IgD-negative memory B cell (primary cell): ENCODE data around the gene PDP2. TPM values are rescaled to one million over a fixed set of nuclear protein-coding genes. Genes with fewer than 3 reads are reported as not detected.
A peak's percentile ranks its signal among the peaks of the same experiment; 100 is the strongest.

Experiments
- H3K27ac Mint-ChIP-seq, 3 donors: one replicate each; pipeline ENCODE4 v1.8.0; 2020 to 2022; ENCODE audit warnings: mild to moderate bottlenecking in 3 of 3, mixed read lengths in 3 of 3, moderate library complexity in 1 of 3
- H3K27me3 Mint-ChIP-seq: one replicate; pipeline ENCODE4 v1.8.0; 2021; ENCODE audit warnings: mixed read lengths
- H3K36me3 Mint-ChIP-seq: one replicate; pipeline ENCODE4 v1.8.0; 2020; ENCODE audit warnings: mild to moderate bottlenecking, mixed read lengths
- H3K4me1 Mint-ChIP-seq, 3 donors: one replicate each; pipeline ENCODE4 v1.8.0; 2020 to 2022; ENCODE audit warnings: mixed read lengths in 3 of 3, mild to moderate bottlenecking in 1 of 3
- H3K4me3 Mint-ChIP-seq, 4 donors: one replicate each; pipeline ENCODE4 v1.8.0; 2020 to 2022; ENCODE audit warnings: mild to moderate bottlenecking in 4 of 4, mixed read lengths in 4 of 4, moderate library complexity in 3 of 4
- H3K9me3 Mint-ChIP-seq, 3 donors: one replicate each; pipeline ENCODE4 v1.8.0; 2020 to 2021; ENCODE audit warnings: mixed read lengths in 3 of 3, mild to moderate bottlenecking in 1 of 3
- polyA plus RNA-seq: library from polyadenylated mRNA; unstranded; fragments of 300-500 nt; fragmentation: Illumina TruSeq; gene quantifications from one replicate; pipeline ENCODE4 v1.2.3, GENCODE V29; 2021

The PDP2 gene
- polyA plus RNA-seq, 1 donor from 2014 or later, result 0.78 TPM

GRCh38 chr16:66921729-66922450, 41.6 kb downstream of the PDP2 start:
- peaks cover 1% of the 10 kb centered on the region for H3K36me3 Mint-ChIP-seq
- H3K9me3 Mint-ChIP-seq, result no peaks in the 10 kb centered on the region
- H3K4me3 Mint-ChIP-seq, result peak overlapping the region in 1 of 4 donors; percentile 45
- no peak overlapping the region for H3K27ac Mint-ChIP-seq
- peaks cover 31% of the 10 kb centered on the region for H3K27me3 Mint-ChIP-seq
- H3K4me1 Mint-ChIP-seq, result peaks cover 0 to 3% (median 0%) of the 10 kb centered on the region in 3 donors

DNA sequence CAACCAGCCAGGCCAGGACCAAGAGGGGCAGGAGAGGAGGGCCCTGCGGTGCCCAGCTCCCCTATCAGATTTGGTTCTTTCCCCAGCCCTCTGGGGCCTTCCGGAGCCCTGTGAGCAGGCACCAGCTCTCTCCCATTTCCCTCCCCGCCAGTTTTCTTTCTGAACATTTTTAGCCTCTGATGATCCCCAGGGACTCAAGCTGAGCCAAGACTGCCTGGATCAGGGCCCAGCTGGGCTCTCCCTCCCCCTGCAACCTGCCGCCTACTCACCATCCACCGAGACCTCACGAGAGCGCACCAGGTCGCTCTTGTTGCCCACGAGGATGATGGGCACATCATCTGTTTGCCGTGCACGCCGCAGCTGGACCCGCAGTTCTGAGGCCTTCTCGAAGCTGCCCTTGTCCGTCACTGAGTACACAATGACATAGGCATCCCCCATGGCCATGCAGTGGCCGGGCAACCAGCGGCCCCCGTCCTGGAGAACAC, 43.0 kb downstream of the PDP2 start:
- H3K27ac Mint-ChIP-seq, result no peak overlapping the region
- peaks cover 0 to 3% (median 0%) of the 10 kb centered on the region in 3 donors for H3K4me1 Mint-ChIP-seq
- peaks cover 1% of the 10 kb centered on the region for H3K36me3 Mint-ChIP-seq
- no peaks in the 10 kb centered on the region for H3K9me3 Mint-ChIP-seq
- H3K27me3 Mint-ChIP-seq, result peaks cover 31% of the 10 kb centered on the region
- no peak overlapping the region for H3K4me3 Mint-ChIP-seq

GRCh38 chr16:66923866-66924265, 43.6 kb downstream of the PDP2 start:
- Mint-ChIP-seq H3K4me1 (peaks cover 0 to 3% (median 0%) of the 10 kb centered on the region in 3 donors), H3K4me3 (peak overlapping the region in 2 of 4 donors; percentile 1 to 23), H3K36me3 (peaks cover 1% of the 10 kb centered on the region), H3K27ac (no peak overlapping the region), H3K27me3 (peaks cover 31% of the 10 kb centered on the region), H3K9me3 (no peaks in the 10 kb centered on the region)

DNA sequence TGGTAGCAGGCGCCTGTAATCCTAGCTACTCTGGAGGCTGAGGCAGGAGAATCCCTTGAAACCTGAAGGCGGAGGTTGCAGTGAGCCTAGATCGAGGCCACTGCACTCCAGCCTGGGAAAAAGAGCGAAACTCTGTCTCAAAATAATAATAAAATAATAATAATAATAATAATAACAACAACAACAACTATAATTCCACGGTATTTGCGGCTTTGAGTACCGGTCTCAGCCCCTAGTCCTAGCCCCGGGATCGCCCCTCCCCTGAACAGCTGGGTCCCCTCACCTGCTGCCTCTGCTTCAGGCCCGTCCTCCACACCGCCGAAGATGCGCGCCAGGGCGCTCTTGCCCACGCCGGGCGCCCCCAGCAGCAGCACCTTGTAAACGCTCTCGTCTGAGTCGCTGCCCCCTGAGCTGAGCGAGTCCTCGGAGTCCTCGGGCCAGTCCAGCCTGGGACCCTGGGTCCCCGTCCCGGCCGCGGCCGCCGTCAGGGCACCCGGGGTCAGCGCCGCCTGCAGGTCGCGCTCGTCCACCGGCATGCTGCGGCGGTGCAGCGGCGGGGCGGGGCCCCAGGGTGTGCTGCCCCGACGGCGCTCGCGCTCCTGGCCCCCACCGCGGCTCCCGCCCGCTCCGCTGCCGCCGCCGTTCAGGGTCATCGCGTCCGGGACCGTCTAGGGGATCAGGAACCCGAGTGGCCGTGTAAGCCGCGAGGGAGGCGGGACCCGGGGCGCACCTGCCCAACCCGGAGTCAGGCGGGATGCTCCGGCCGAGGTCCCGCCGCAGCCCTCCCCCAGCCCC, 44.4 kb downstream of the PDP2 start:
- Mint-ChIP-seq H3K36me3 (peaks cover 1% of the 10 kb centered on the region), H3K9me3 (no peaks in the 10 kb centered on the region), H3K4me1 (peaks cover 0 to 3% (median 0%) of the 10 kb centered on the region in 3 donors), H3K27me3 (peaks cover 31% of the 10 kb centered on the region), H3K4me3 (peak overlapping the region in 3 of 4 donors; percentile 73 to 86 (median 83)), H3K27ac (no peak overlapping the region)

DNA sequence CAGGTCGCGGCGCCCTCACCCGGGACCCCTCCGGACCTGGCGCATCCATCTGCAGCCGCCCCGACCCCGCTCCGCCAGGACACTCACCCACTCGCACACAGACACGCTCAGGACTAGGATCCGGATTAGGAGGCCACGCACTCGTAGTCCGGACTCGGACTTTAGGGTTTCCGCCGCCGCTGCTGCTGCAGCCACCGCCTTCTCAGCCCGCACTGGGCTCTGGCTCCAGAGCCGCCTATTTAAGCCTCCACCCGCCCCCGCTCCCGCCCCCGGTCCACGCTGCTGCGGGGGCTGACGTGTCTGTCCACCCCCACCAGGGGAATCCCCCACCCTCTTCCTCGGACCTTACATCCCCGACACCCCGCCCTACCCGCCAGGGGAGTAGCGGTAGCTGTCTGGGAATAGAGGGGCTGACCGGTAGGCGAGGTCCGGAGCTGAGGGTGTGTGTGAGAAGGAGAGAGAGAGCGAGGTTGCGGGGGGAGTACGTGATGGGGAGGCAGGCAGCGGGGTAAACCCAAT, 45.1 kb downstream of the PDP2 start, which contains the start of gene RRAD:
TSS of gene RRAD (minus strand) at position 214 of the 519 bp plus-strand sequence. CDS start 356 bp downstream, outside the sequence.
- peaks cover 1% of the 10 kb centered on the region for H3K36me3 Mint-ChIP-seq
- H3K4me1 Mint-ChIP-seq, result peaks cover 0 to 3% (median 0%) of the 10 kb centered on the region in 3 donors
- H3K9me3 Mint-ChIP-seq, result no peaks in the 10 kb centered on the region
- H3K27ac Mint-ChIP-seq, result no peak within 1 kb of the TSS
- peak within 1 kb of the TSS; percentile 45 to 86 (median 78) for H3K4me3 Mint-ChIP-seq
- H3K27me3 Mint-ChIP-seq, result peaks cover 31% of the 10 kb centered on the region

GRCh38 chr16:66926171-66926947, 46.0 kb downstream of the PDP2 start:
- Mint-ChIP-seq H3K27me3 (peaks cover 29% of the 10 kb centered on the region), H3K36me3 (peaks cover 1% of the 10 kb centered on the region), H3K4me1 (peaks cover 0 to 3% (median 0%) of the 10 kb centered on the region in 3 donors), H3K9me3 (no peaks in the 10 kb centered on the region), H3K4me3 (peak overlapping the region in 3 of 4 donors; percentile 13 to 45 (median 41)), H3K27ac (no peak overlapping the region)

DNA sequence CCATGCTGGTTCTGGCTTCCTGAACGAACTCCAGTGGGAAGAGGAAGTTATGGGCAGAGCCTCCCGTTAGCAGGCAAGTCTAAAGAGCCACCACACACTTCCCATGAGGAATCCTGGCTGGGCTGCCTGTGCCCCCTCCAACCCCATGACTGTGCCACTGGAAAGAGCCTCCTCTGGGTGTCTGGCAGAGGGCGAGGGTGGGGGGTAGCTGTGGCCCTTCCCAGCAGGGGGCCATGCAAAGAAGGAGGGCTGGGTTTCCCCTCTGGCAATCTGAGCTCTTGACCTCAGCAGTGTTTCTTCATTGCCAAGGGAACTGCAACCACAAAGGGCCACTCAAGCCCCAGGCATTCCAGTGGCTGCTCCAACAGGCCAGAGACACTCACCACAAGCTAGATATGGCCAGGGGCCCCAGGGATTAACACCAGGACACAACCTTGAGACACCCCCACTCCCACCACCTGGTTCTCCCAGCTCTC, 46.7 kb downstream of the PDP2 start:
- H3K27me3 Mint-ChIP-seq, result peaks cover 26% of the 10 kb centered on the region
- no peak overlapping the region for H3K27ac Mint-ChIP-seq

GRCh38 chr16:66927918-66928649, 47.8 kb downstream of the PDP2 start:
- Mint-ChIP-seq H3K27ac (peak overlapping the region in 2 of 3 donors; percentile 10 to 63), H3K27me3 (peaks cover 22% of the 10 kb centered on the region), H3K4me1 (peaks cover 5 to 12% (median 8%) of the 10 kb centered on the region in 3 donors), H3K4me3 (peak overlapping the region in 2 of 4 donors; percentile 9 to 53), H3K9me3 (no peaks in the 10 kb centered on the region), H3K36me3 (peaks cover 6% of the 10 kb centered on the region)

More for the DNA sequence above, 46.7 kb downstream of the PDP2 start:
- peaks cover 0 to 3% (median 1%) of the 10 kb centered on the region in 3 donors for H3K4me1 Mint-ChIP-seq
- peak overlapping the region in 1 of 4 donors; percentile 13 for H3K4me3 Mint-ChIP-seq
- no peaks in the 10 kb centered on the region for H3K9me3 Mint-ChIP-seq
- peaks cover 1% of the 10 kb centered on the region for H3K36me3 Mint-ChIP-seq

- peaks cover 15% of the 10 kb centered on the region for H3K27me3 Mint-ChIP-seq
- H3K36me3 Mint-ChIP-seq, result peaks cover 5% of the 10 kb centered on the region
- peak overlapping the region in 2 of 4 donors; percentile 17 to 97 for H3K4me3 Mint-ChIP-seq
- H3K9me3 Mint-ChIP-seq, result no peaks in the 10 kb centered on the region
- H3K27ac Mint-ChIP-seq, result no peak overlapping the region
- peaks cover 13 to 20% (median 16%) of the 10 kb centered on the region in 3 donors for H3K4me1 Mint-ChIP-seq
These were observed 48.5 kb downstream of the PDP2 start for GRCh38 chr16:66928702-66929388.

GRCh38 chr16:66930189-66930588, 49.9 kb downstream of the PDP2 start:
- Mint-ChIP-seq H3K4me3 (peak overlapping the region in 1 of 4 donors; percentile 97), H3K27ac (no peak overlapping the region), H3K4me1 (peaks cover 19 to 25% (median 21%) of the 10 kb centered on the region in 3 donors), H3K36me3 (peaks cover 8% of the 10 kb centered on the region), H3K9me3 (no peaks in the 10 kb centered on the region), H3K27me3 (peaks cover 8% of the 10 kb centered on the region)

DNA sequence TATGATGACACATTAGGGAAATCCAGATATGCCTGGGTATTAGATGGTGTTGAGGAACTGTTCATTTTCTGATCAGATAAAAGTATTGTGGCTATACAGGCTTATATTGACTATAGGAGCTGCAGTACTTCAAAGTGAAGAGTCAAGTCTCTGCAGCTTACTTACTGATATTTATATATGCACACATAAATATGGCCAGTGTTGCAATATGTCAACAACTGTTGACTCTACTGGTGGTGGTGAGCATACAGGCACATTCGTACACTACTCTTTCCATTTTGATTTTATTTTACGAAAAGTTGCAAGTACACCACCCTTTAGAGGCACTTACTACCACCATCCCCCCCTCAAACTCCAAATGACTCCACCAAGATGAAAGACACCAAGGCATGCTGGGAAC, 51.4 kb downstream of the PDP2 start:
- H3K4me3 Mint-ChIP-seq, result peak overlapping the region in 2 of 4 donors; percentile 45 to 97

DNA sequence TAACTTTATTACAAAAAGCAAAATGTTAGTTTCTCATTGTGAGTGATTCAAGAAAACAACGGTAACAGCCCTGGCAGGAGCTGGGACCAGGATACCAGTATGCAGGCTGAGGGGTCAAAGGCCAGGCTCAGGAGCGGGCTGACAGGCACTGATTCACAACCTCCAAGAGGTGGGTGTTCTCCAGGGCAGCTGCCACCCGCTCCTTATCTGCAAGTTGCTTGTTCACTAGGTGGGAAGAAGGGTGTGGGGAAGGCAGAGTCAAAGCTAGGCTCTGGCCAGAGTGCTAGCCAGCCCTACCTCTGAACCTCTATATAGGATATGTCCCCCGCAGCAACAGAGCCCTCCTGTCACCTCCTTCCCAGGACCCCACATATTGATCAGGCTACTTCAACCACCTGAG, 51.8 kb downstream of the PDP2 start:
- peak overlapping the region in 3 of 4 donors; percentile 52 to 98 (median 97) for H3K4me3 Mint-ChIP-seq
- peaks cover 27 to 33% (median 31%) of the 10 kb centered on the region in 3 donors for H3K4me1 Mint-ChIP-seq
- peaks cover 8% of the 10 kb centered on the region for H3K36me3 Mint-ChIP-seq
- no peaks in the 10 kb centered on the region for H3K9me3 Mint-ChIP-seq
- H3K27me3 Mint-ChIP-seq, result no peaks in the 10 kb centered on the region
- peak overlapping the region; percentile 67 to 97 (median 92) for H3K27ac Mint-ChIP-seq

More for the DNA sequence above, 51.4 kb downstream of the PDP2 start:
- Mint-ChIP-seq H3K27ac (peak overlapping the region in 1 of 3 donors; percentile 92), H3K9me3 (no peaks in the 10 kb centered on the region), H3K4me1 (peaks cover 25 to 30% (median 29%) of the 10 kb centered on the region in 3 donors), H3K27me3 (no peaks in the 10 kb centered on the region), H3K36me3 (peaks cover 8% of the 10 kb centered on the region)

- Mint-ChIP-seq H3K36me3 (peaks cover 8% of the 10 kb centered on the region), H3K9me3 (no peaks in the 10 kb centered on the region), H3K4me1 (peaks cover 31 to 39% (median 33%) of the 10 kb centered on the region in 3 donors), H3K4me3 (peak overlapping the region; percentile 97 to 99 (median 98)), H3K27me3 (no peaks in the 10 kb centered on the region), H3K27ac (peak overlapping the region; percentile 92 to 99 (median 97))
These were observed 53.4 kb downstream of the PDP2 start for GRCh38 chr16:66933776-66934137.
